H1 (cell line): ENCODE data around the gene PDIA6. TPM values are rescaled to one million over a fixed set of nuclear protein-coding genes. Genes with fewer than 3 reads are reported as not detected.

Source experiments
- CTCF ChIA-PET: fragments of 300-600 bp; sonication (Branson Sonifier 250); formaldehyde crosslinking; loops from one replicate; lab custom pipeline; 2021; ENCODE audit not compliant: partially characterized antibody; lab: Charles Lee
- POLR2A ChIA-PET: fragments of 300-600 bp; sonication (Branson Sonifier 250); formaldehyde crosslinking; loops from one replicate; lab custom pipeline; 2021; ENCODE audit warnings: inconsistent platforms; ENCODE audit not compliant: partially characterized antibody; lab: Charles Lee
- DNase-seq, 2 experiments: peaks; one replicate each; pipeline versions ENCODE4 v3.0.0 to v3.0.0-alpha.2; 2010 to 2022; ENCODE audit warnings: low spot score in 2 of 2, low read depth in 1 of 2, mixed read lengths in 1 of 2
- FAIRE-seq: peaks from 2 replicates; lab custom pipeline; 2011; peaks lifted over from hg19 to GRCh38; lab: Jason Lieb, UNC
- H2AFZ ChIP-seq: 2 replicates; pipeline ENCODE4 v1.8.1; 2012; ENCODE audit warnings: low read length, inconsistent platforms
- H2AK5ac ChIP-seq: 2 replicates; pipeline ENCODE4 v1.6.1; 2013; ENCODE audit warnings: low read depth, low read length
- H2BK120ac ChIP-seq: replicated peaks from 2 replicates; pipeline ENCODE3; 2013; ENCODE audit warnings: low read depth, low read length, inconsistent platforms
- H2BK12ac ChIP-seq: 2 replicates; pipeline ENCODE4 v1.6.1; 2013; ENCODE audit warnings: low read depth, low read length
- H2BK15ac ChIP-seq: 2 replicates; pipeline ENCODE4 v1.6.1; 2013; ENCODE audit warnings: low read length
- H2BK20ac ChIP-seq: 2 replicates; pipeline ENCODE4 v1.6.1; 2013; ENCODE audit warnings: low read length
- H2BK5ac ChIP-seq: 2 replicates; pipeline ENCODE4 v1.6.1; 2013; ENCODE audit warnings: low read depth, low read length
- H3K14ac ChIP-seq: 2 replicates; pipeline ENCODE4 v1.6.1; 2013; ENCODE audit warnings: inconsistent platforms; ENCODE audit not compliant: insufficient read length
- H3K18ac ChIP-seq: 2 replicates; pipeline ENCODE4 v1.6.1; 2013; ENCODE audit warnings: low read length; ENCODE audit errors: extremely low read depth
- H3K23ac ChIP-seq: 2 replicates; pipeline ENCODE4 v1.6.1; 2013; ENCODE audit warnings: inconsistent platforms; ENCODE audit not compliant: insufficient read length
- H3K23me2 ChIP-seq: 2 replicates; pipeline ENCODE4 v1.6.1; 2013; ENCODE audit warnings: low read depth, low read length
- H3K27ac ChIP-seq: 2 replicates; pipeline ENCODE4 v1.6.1; 2011; ENCODE audit warnings: low read depth, low read length, inconsistent platforms
- H3K27me3 ChIP-seq, 4 experiments: replicated peaks in 1 of 4; 1 replicate in 1 of 4; 2 replicates in 3 of 4; pipeline versions ENCODE4 v1.6.1 to v1.8.1; 2011 to 2013; ENCODE audit warnings: low read length in 3 of 4, mild to moderate bottlenecking in 3 of 4, inconsistent platforms in 2 of 4, mixed read lengths in 2 of 4, moderate library complexity in 1 of 4; ENCODE audit not compliant: control insufficient read depth in 3 of 4, insufficient read depth in 3 of 4; ENCODE audit errors: extremely low read depth in 1 of 4
- H3K36me3 ChIP-seq, 4 experiments: 2 replicates each; pipeline versions ENCODE4 v1.6.1 to v1.8.1; 2011 to 2013; ENCODE audit warnings: mild to moderate bottlenecking in 4 of 4, low read length in 3 of 4, moderate library complexity in 2 of 4, control low read depth in 1 of 4, inconsistent platforms in 1 of 4; ENCODE audit not compliant: insufficient read depth in 4 of 4, control insufficient read depth in 2 of 4
- H3K4ac ChIP-seq: replicated peaks from 2 replicates; pipeline ENCODE3; 2013; ENCODE audit warnings: low read length, low read depth, mixed read lengths, inconsistent platforms; ENCODE audit not compliant: insufficient read length
- H3K4me1 ChIP-seq, 4 experiments: replicated peaks in 1 of 4; 1 replicate in 1 of 4; 2 replicates in 3 of 4; pipeline versions ENCODE4 v1.6.1 to v1.8.1; 2011 to 2013; ENCODE audit warnings: low read length in 3 of 4, inconsistent platforms in 2 of 4, mixed read lengths in 1 of 4; ENCODE audit not compliant: insufficient read depth in 4 of 4, control insufficient read depth in 3 of 4
- H3K4me2 ChIP-seq, 2 experiments: 2 replicates each; pipeline versions ENCODE4 v1.6.1 to v1.8.1; 2011 to 2013; ENCODE audit warnings: low read depth in 2 of 2, low read length in 2 of 2, control low read depth in 1 of 2, inconsistent platforms in 1 of 2, mild to moderate bottlenecking in 1 of 2; ENCODE audit not compliant: insufficient read depth in 1 of 2
- H3K4me3 ChIP-seq, 4 experiments: fragments of 200-600, 300-600 bp in 1 of 4; sonication (generic), shearing (Covaris generic), sonication (Bioruptor Twin) in 1 of 4; 2 replicates each; pipeline versions ENCODE4 v1.5.1 to v1.8.1; 2011 to 2016; ENCODE audit warnings: low read length in 4 of 4, low read depth in 3 of 4, control low read depth in 2 of 4, inconsistent platforms in 2 of 4, mild to moderate bottlenecking in 2 of 4, mixed read lengths in 1 of 4, moderate library complexity in 1 of 4; ENCODE audit not compliant: insufficient read depth in 2 of 4; ENCODE audit errors: extremely low read depth in 1 of 4
- H3K56ac ChIP-seq: replicated peaks from 2 replicates; pipeline ENCODE3; 2013; ENCODE audit warnings: low read depth, mild to moderate bottlenecking, mixed read lengths, low read length, inconsistent platforms; ENCODE audit not compliant: insufficient read length
- H3K79me1 ChIP-seq: 2 replicates; pipeline ENCODE4 v1.6.1; 2013; ENCODE audit warnings: low read depth, low read length, control low read depth
- H3K79me2 ChIP-seq, 2 experiments: 2 replicates each; pipeline versions ENCODE4 v1.6.1 to v1.8.1; 2012 to 2013; ENCODE audit warnings: low read length in 2 of 2, mild to moderate bottlenecking in 2 of 2, inconsistent platforms in 1 of 2; ENCODE audit not compliant: insufficient read depth in 2 of 2, control insufficient read depth in 1 of 2
- H3K9ac ChIP-seq, 4 experiments: replicated peaks in 1 of 4; 1 replicate in 1 of 4; 2 replicates in 3 of 4; pipeline versions ENCODE4 v1.6.1 to v1.8.1; 2011 to 2013; ENCODE audit warnings: low read depth in 3 of 4, low read length in 3 of 4, control low read depth in 2 of 4, mild to moderate bottlenecking in 2 of 4, moderate library complexity in 2 of 4, inconsistent platforms in 1 of 4; ENCODE audit errors: extremely low read depth in 1 of 4
- H3K9me3 ChIP-seq, 2 experiments: 2 replicates each; pipeline versions ENCODE4 v1.6.1 to v1.8.1; 2012 to 2013; ENCODE audit warnings: mild to moderate bottlenecking in 2 of 2, moderate library complexity in 2 of 2, control low read depth in 1 of 2, inconsistent platforms in 1 of 2, low read depth in 1 of 2, low read length in 1 of 2, mixed read lengths in 1 of 2; ENCODE audit not compliant: insufficient read depth in 2 of 2
- H4K20me1 ChIP-seq, 2 experiments: replicated peaks in 1 of 2; 2 replicates each; pipeline versions ENCODE3 to v1.8.1; 2011 to 2013; ENCODE audit warnings: inconsistent platforms in 2 of 2, low read length in 2 of 2, mild to moderate bottlenecking in 1 of 2; ENCODE audit not compliant: insufficient read depth in 2 of 2, control insufficient read depth in 1 of 2
- H4K5ac ChIP-seq: 2 replicates; pipeline ENCODE4 v1.6.1; 2013; ENCODE audit warnings: low read length, low read depth, mixed read lengths, inconsistent platforms; ENCODE audit not compliant: insufficient read length
- H4K8ac ChIP-seq: 2 replicates; pipeline ENCODE4 v1.8.0; 2013; ENCODE audit warnings: mild to moderate bottlenecking, moderate library complexity, low read length, inconsistent platforms; ENCODE audit not compliant: insufficient read depth; ENCODE audit errors: extremely low read depth
- H4K91ac ChIP-seq: replicated peaks from 2 replicates; pipeline ENCODE3; 2013; ENCODE audit warnings: low read length, mixed read lengths, inconsistent platforms; ENCODE audit not compliant: insufficient read length
- SP1 ChIP-seq: IDR thresholded peaks from 2 replicates; pipeline ENCODE4 v1.6.1; 2011; ENCODE audit warnings: low read depth, low read length
- TEAD4 ChIP-seq: IDR thresholded peaks from 2 replicates; pipeline ENCODE4 v1.6.1; 2012; ENCODE audit warnings: low read depth, low read length, inconsistent platforms, mixed read lengths
- WGBS, 2 experiments: shearing (Covaris generic) in 1 of 2; methylation state at CpG; one replicate each; pipeline versions ENCODE4 v1.1.6 to v1.1.7; 2013 to 2015; ENCODE audit warnings: low lambda C conversion rate in 2 of 2, mixed read lengths in 2 of 2, inconsistent platforms in 1 of 2, low coverage in 1 of 2, missing lambda C conversion rate in 1 of 2; ENCODE audit not compliant: insufficient replicate concordance in 2 of 2, insufficient coverage in 1 of 2, insufficient read length in 1 of 2; ENCODE audit errors: extremely low coverage in 1 of 2, missing lambda C conversion rate in 1 of 2; 5-methylcytosine and 5-hydroxymethylcytosine counted together
- polyA plus RNA-seq, 7 experiments: library from polyadenylated mRNA; depleted of rRNA in 3 of 7; stranded (reverse) in 5 of 7; unstranded in 2 of 7; fragments of >200 nt in 5 of 7; fragments of 200-250 nt in 2 of 7; gene quantifications; 1 replicate in 5 of 7; 2 replicates in 1 of 7; 4 replicates in 1 of 7; pipeline versions ENCODE4 v1.2.1 to v1.2.3, GENCODE V29; 2011 to 2013; ENCODE audit warnings: missing spikeins in 2 of 7, mixed read lengths in 2 of 7
- total RNA-seq: library from RNA; stranded (reverse); fragmentation: NEBNext Ultra II Directional; extraction: Animal tissue kit (Norgen Biotek cat#: 25700); gene quantifications from 2 replicates; pipeline ENCODE4 v1.2.1, GENCODE V29; 2021

Gene PDIA6
- total and polyA plus RNA-seq, 2 of the 8 experiments (the other 6 are each of a cell fraction or from before 2014, with no cell fraction given) = 181 to 384 TPM

GRCh38 chr2:10763461-10763800 lies 49.2 kb downstream of the PDIA6 start:
- no peak overlapping the region for H3K23ac ChIP-seq
- no peak overlapping the region for H3K4me3 ChIP-seq
- no peak overlapping the region for H2BK12ac ChIP-seq
- no peak overlapping the region for H4K5ac ChIP-seq
- H4K91ac ChIP-seq = no peak overlapping the region
- no peak overlapping the region for H2AK5ac ChIP-seq
- H3K14ac ChIP-seq = no peak overlapping the region
- H2BK15ac ChIP-seq = no peak overlapping the region
- no peaks in the 10 kb centered on the region for H3K27me3 ChIP-seq
- H4K8ac ChIP-seq = no peak overlapping the region
- H3K18ac ChIP-seq = no peak overlapping the region
- H3K4me1 ChIP-seq = peaks cover 0 to 8% (median 0%) of the 10 kb centered on the region in 4 experiments; a peak in 2 of 7 replicates
- no peaks in the 10 kb centered on the region for H4K20me1 ChIP-seq
- H3K9ac ChIP-seq = no peak overlapping the region
- H3K36me3 ChIP-seq = no peaks in the 10 kb centered on the region
- POLR2A ChIA-PET = no interaction called here
- no peak overlapping the region for H2BK5ac ChIP-seq
- no peak overlapping the region for H3K4ac ChIP-seq
- no peak overlapping the region for H2BK20ac ChIP-seq
- FAIRE-seq = no peak
- no peaks in the 10 kb centered on the region for H3K79me1 ChIP-seq
- TF ChIP-seq SP1 (no peak), TEAD4 (0 out of 2 replicates have a peak, but pooled peaks have one; percentile 16)
- TF ChIP-seq, all 59 proteins: peak for 1
- Histone ChIP-seq H2BK120ac (no peak overlapping the region), H3K27ac (no peak overlapping the region), H3K23me2 (no peaks in the 10 kb centered on the region), H2AFZ (no peak overlapping the region), H3K9me3 (no peaks in the 10 kb centered on the region), H3K79me2 (no peaks in the 10 kb centered on the region), H3K56ac (no peak overlapping the region), H3K4me2 (no peak overlapping the region)
- CTCF ChIA-PET = interaction anchor here (0.6 to 0.8 kb wide), 2 partner anchors 12 to 369 kb away, joined by 3 read pairs; a partner anchor contains a TSS
- DNase-seq = no peak
- WGBS, 2 experiments = 91% methylated on average over 9 of the region's 9 CpGs; no CpG with 5 or more reads in 1 of the 2 experiments
